Neural crest cell (in vitro differentiated cells): ENCODE measurements around the gene LYRM9. TPM values are rescaled to one million over a fixed set of nuclear protein-coding genes. Genes with fewer than 3 reads are reported as not detected.
"Not testable (repeated sequence)": the region's sequence is repeated elsewhere in the genome, so short reads cannot be mapped to it uniquely, and the experiment has no call there.

ENCODE experiments used
- DNase-seq: peaks from one replicate; pipeline ENCODE4 v3.0.0; 2021; ENCODE audit warnings: low read depth, mixed read lengths, low spot score
- H3K27ac Mint-ChIP-seq: one replicate; pipeline ENCODE4 v1.8.0; 2021; ENCODE audit warnings: mild to moderate bottlenecking, mixed read lengths; ENCODE audit not compliant: unreplicated experiment
- H3K27me3 Mint-ChIP-seq: 2 replicates; pipeline ENCODE4 v1.8.0; 2021; ENCODE audit warnings: low read depth, mild to moderate bottlenecking, mixed read lengths
- H3K36me3 Mint-ChIP-seq: 2 replicates; pipeline ENCODE4 v1.8.0; 2021; ENCODE audit warnings: low read depth, mild to moderate bottlenecking, mixed read lengths
- H3K4me1 Mint-ChIP-seq: 2 replicates; pipeline ENCODE4 v1.8.0; 2021; ENCODE audit warnings: mixed read lengths
- H3K4me3 Mint-ChIP-seq: one replicate; pipeline ENCODE4 v1.8.0; 2021; ENCODE audit warnings: mild to moderate bottlenecking, mixed read lengths
- H3K9me3 Mint-ChIP-seq: 2 replicates; pipeline ENCODE4 v1.8.0; 2021; ENCODE audit warnings: mixed read lengths
- CTCF ChIP-seq: fragments of 200-600 bp; sonication (generic); conservative IDR thresholded peaks from 2 replicates; pipeline ENCODE4 v1.5.0; 2021; ENCODE audit warnings: antibody characterized with exemption, mild to moderate bottlenecking
- total RNA-seq: library from RNA; stranded (reverse); gene quantifications from 2 replicates; pipeline ENCODE4 v1.2.1, GENCODE V29; 2021

Gene LYRM9
- total RNA-seq, 1 donor from 2014 or later = 4.3 TPM

DNA sequence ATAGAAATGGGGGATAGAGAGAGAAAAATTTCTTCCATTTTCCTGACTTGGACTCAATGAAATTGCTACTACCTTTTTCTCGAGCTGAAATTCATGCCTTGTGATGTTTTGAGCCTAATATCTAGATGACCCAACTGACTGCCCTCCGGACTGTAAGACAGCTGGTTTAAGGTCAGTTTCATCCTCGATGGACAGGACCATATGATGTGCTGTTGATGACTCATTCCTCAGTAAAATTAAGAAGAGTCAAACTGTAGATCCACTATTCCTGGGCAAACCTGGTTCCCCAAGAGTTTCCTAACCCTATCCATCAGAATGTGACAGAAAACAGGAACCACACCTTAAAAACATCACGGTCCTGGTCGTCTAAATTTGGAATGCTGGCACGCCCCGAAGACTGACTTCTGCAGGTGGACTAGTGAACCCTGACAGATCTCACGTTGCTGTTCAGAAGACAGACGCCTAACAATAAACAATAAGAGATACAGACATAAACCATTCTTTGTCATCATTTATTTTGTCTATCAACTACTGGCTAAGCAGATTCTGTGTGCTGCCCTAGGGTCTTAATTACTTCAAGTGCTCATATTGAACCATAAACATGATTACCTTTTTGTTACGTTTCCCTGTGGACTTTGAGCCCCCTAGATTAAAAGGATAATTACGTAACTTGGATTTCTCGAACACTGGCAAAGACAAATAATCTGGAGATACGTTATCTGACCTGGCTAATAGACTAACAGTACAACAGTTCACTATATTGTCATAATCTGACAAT is 47.7 kb downstream of the LYRM9 start:
- Mint-ChIP-seq H3K4me1 (no peaks in the 10 kb centered on the region), H3K36me3 (no peaks in the 10 kb centered on the region), H3K27me3 (peaks cover 8% of the 10 kb centered on the region), H3K9me3 (peaks cover 2% of the 10 kb centered on the region), H3K27ac (peak overlapping the region; percentile 67), H3K4me3 (no peak overlapping the region)
- no peak for TF ChIP-seq CTCF
- DNase-seq = no peak

GRCh38 chr17:27840688-27841087 is 52.5 kb downstream of the LYRM9 start:
- Mint-ChIP-seq H3K27me3 (no peaks in the 10 kb centered on the region), H3K4me3 (no peak overlapping the region), H3K36me3 (no peaks in the 10 kb centered on the region), H3K9me3 (peaks cover 1% of the 10 kb centered on the region), H3K27ac (no peak overlapping the region), H3K4me1 (no peaks in the 10 kb centered on the region)
- no peak for TF ChIP-seq CTCF
- DNase-seq = no peak

DNA sequence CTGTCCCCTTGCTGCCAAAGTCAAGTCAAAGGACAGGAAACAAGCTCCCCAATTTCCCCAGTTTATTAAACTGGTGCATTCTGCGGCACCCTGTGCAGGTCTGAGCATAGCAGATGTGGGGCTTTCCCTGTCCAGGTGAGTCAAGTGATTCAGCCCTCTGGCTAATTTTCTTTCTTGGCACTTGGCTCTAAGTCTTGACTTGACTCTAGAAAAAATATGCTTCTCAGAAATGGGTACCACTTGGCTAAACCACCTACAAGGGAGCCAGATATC is 52.8 kb downstream of the LYRM9 start:
- not testable (repeated sequence) for H3K4me1 Mint-ChIP-seq, H3K9me3 Mint-ChIP-seq, DNase-seq, H3K4me3 Mint-ChIP-seq, H3K27ac Mint-ChIP-seq, H3K36me3 Mint-ChIP-seq, H3K27me3 Mint-ChIP-seq

DNA sequence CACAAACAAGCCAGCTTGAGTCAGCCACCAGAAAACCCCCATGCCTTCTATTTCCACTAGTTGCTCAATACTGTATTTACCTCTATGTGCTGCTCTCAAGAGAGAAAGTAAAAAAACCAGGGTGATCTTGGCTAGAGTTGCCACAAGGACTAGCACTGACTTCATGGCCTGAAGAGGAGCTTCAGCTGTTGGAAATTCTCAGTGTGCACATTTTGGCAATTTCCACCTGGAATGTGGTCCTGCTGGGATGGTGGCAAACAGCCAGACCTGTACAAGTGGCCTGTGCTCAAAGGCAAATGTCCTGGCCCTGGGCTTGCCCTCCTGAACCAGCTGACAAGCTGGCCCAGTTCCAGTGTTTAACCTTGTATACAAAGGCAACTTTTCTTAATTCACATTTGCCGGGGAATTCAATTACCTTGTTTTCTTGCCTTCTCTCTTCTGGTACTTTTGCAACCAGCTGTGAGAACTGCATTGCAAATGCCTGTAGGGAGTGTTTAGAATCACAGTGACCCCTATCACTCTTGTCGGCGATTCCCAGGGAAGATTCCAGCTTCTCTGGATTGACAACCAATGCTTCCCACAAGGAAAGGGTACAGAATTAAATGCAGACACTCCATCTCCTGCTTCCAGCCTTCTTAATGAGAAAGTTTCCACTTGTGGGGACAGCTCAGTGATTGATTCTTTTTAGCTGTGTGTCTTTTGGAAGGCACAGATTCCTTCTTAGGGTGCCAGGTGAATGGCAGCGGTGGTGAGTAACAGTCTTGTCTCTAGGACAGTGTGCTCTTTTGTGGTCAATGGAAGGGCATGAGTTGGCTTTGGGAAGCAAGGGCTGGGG is 53.4 kb downstream of the LYRM9 start:
- H3K36me3 Mint-ChIP-seq, H3K27ac Mint-ChIP-seq, H3K4me1 Mint-ChIP-seq, H3K27me3 Mint-ChIP-seq, H3K9me3 Mint-ChIP-seq, H3K4me3 Mint-ChIP-seq, DNase-seq: not testable (repeated sequence)

DNA sequence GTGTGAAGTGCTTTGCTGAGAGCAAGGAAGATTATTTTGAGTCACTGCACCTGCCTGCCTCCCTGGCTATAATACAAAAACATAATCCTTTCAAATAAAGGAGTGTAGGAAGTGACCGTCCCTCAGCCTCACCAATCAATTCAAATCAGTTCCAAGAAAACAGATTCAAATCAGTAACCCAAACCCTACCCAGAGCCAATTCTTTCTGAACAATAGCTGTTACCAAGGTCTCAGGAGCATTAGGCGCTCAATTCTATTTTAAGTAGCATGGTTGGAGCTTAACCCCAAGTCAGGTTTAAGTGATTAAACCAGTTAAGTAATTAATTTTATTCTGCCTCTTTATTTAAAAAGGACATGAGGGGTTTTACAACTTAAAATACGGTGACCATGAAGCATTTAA is 54.6 kb downstream of the LYRM9 start:
- not testable (repeated sequence) for H3K36me3 Mint-ChIP-seq, H3K27me3 Mint-ChIP-seq, H3K4me3 Mint-ChIP-seq, H3K4me1 Mint-ChIP-seq, DNase-seq, H3K9me3 Mint-ChIP-seq, H3K27ac Mint-ChIP-seq

DNA sequence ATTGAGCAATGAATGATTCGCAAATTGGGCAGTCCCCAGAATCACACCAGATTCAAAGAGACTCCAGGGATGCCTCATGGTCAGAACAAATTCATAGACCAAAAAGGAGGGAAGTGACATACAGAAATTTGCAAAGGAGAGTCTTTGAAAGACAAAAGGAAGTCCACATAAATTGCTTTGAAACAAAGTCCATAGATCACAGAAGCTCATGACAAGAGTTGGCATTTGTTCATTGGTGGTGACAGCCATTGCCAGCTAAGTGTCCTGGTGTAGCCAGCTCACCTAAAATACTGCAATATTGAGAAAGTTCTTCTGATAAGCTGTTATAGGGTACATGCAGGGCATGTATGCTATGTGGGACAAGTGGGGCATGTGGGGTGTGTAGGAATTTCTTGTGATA is 55.4 kb downstream of the LYRM9 start:
- not testable (repeated sequence) for H3K36me3 Mint-ChIP-seq, DNase-seq, H3K9me3 Mint-ChIP-seq, H3K4me3 Mint-ChIP-seq, H3K4me1 Mint-ChIP-seq, H3K27me3 Mint-ChIP-seq, H3K27ac Mint-ChIP-seq

DNA sequence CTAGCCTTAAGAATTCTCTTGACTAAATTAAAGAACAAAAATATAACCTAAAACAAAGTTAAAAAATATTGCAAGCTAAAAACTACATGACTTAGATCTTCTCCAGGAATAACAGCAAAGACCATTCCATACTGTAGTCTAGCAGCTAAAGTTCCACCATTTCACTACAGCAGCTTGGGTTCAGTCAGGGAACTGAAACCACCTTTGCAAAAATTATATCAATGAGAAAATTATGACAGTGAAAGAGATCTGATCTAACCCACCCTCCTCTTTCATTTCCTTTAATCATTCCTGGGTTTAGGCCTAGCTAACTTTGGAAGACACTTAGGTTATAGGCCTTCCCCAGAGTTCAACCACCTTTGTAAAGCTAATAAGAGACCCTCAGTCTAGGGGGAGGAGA is 56.5 kb downstream of the LYRM9 start:
- no peak overlapping the region for H3K27ac Mint-ChIP-seq
- H3K9me3 Mint-ChIP-seq = peaks cover 3% of the 10 kb centered on the region
- no peaks in the 10 kb centered on the region for H3K4me1 Mint-ChIP-seq
- DNase-seq = no peak
- peaks cover 3% of the 10 kb centered on the region for H3K36me3 Mint-ChIP-seq
- H3K27me3 Mint-ChIP-seq = peaks cover 4% of the 10 kb centered on the region
- no peak for TF ChIP-seq CTCF
- H3K4me3 Mint-ChIP-seq = no peak overlapping the region
